ENCODE data around the gene EMP3.

EMP3 gene

GRCh38 chr19:48318286-48318987 is 6.9 kb upstream of the EMP3 start:
- DNase-seq (ENCODE audit: low read depth) = no peak

- DNase-seq (ENCODE audit: low read depth) = peak; percentile 52
Measured at GRCh38 chr19:48319647-48320541, 5.5 kb upstream of the EMP3 start.

GRCh38 chr19:48321372-48321621 is 4.1 kb upstream of the EMP3 start:
- peak; percentile 96 for DNase-seq (ENCODE audit: low read depth)

- peak; percentile 99 for DNase-seq (ENCODE audit: low read depth)
Measured at GRCh38 chr19:48321622-48322591, 3.4 kb upstream of the EMP3 start.

GRCh38 chr19:48329167-48329891 is 4.0 kb downstream of the EMP3 start:
- peak; percentile 50 for DNase-seq (ENCODE audit: low read depth)

GRCh38 chr19:48330012-48330681 is 4.8 kb downstream of the EMP3 start:
- DNase-seq (ENCODE audit: low read depth) = peak; percentile 77

GRCh38 chr19:48332351-48332661 is 7.0 kb downstream of the EMP3 start:
- DNase-seq (ENCODE audit: low read depth) = no peak

- DNase-seq (ENCODE audit: low read depth) = peak; percentile 97
Measured at GRCh38 chr19:48332662-48333466, 7.5 kb downstream of the EMP3 start.

- DNase-seq (ENCODE audit: low read depth) = peak; percentile 85
Measured at GRCh38 chr19:48333467-48334384, 8.4 kb downstream of the EMP3 start.

- no peak for DNase-seq (ENCODE audit: low read depth)
Measured at GRCh38 chr19:48338253-48338755, 13.0 kb downstream of the EMP3 start.

GRCh38 chr19:48338802-48339503 is 13.6 kb downstream of the EMP3 start:
- DNase-seq (ENCODE audit: low read depth) = no peak

- no peak for DNase-seq (ENCODE audit: low read depth)
Measured at GRCh38 chr19:48340995-48341394, 15.6 kb downstream of the EMP3 start.

- no peak for DNase-seq (ENCODE audit: low read depth)
Measured at GRCh38 chr19:48341515-48342413, 16.4 kb downstream of the EMP3 start.

GRCh38 chr19:48342414-48342738 is 17.0 kb downstream of the EMP3 start:
- DNase-seq (ENCODE audit: low read depth) = no peak

- no peak for DNase-seq (ENCODE audit: low read depth)
Measured at GRCh38 chr19:48342841-48343540, 17.6 kb downstream of the EMP3 start.

GRCh38 chr19:48344892-48345291 is 19.5 kb downstream of the EMP3 start:
- no peak for DNase-seq (ENCODE audit: low read depth)

GRCh38 chr19:48346191-48346590 is 20.8 kb downstream of the EMP3 start:
- DNase-seq (ENCODE audit: low read depth) = no peak

All from T-helper 22 cell (primary cell).